A673 (cell line): ENCODE results near the gene TRPM3.

Experiments used
- EZH2 ChIP-seq: fragments of 200-600 bp; sonication (generic); IDR thresholded peaks from 2 replicates; pipeline ENCODE4 v1.6.1; 2017; ENCODE audit warnings: borderline replicate concordance, low read depth, mild to moderate bottlenecking, mixed read lengths, antibody characterized with exemption, low read length; ENCODE audit not compliant: poor library complexity, severe bottlenecking
- TF ChIP-seq, protein P1 (sequence below): fragments of 300-800, 200-600 bp; sonication (generic); conservative IDR thresholded peaks from 2 replicates; pipeline ENCODE4 v1.5.1; 2017; ENCODE audit warnings: low read depth, mild to moderate bottlenecking, antibody characterized with exemption, low read length, moderate library complexity, mixed read lengths

DNA sequence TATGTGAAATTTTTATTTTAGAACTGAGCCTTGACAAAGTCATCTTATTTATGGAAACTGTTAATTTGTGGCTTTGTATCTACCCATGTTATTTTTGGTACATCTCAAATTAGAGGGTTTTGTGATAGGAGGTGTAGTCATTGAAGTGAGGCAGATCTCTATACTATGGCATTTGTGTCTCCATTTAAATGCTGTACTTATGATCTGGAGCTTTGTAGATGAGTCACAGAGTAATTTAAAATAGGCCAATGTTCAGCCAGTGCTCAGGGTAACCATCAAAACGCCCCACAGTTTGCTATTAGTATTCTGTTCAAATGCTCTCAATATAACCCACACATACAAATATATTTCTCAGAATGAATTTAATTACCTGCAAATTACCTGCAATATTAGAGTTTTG lies 355.5 kb downstream of the TRPM3 start:
- TF ChIP-seq, protein P1, sequence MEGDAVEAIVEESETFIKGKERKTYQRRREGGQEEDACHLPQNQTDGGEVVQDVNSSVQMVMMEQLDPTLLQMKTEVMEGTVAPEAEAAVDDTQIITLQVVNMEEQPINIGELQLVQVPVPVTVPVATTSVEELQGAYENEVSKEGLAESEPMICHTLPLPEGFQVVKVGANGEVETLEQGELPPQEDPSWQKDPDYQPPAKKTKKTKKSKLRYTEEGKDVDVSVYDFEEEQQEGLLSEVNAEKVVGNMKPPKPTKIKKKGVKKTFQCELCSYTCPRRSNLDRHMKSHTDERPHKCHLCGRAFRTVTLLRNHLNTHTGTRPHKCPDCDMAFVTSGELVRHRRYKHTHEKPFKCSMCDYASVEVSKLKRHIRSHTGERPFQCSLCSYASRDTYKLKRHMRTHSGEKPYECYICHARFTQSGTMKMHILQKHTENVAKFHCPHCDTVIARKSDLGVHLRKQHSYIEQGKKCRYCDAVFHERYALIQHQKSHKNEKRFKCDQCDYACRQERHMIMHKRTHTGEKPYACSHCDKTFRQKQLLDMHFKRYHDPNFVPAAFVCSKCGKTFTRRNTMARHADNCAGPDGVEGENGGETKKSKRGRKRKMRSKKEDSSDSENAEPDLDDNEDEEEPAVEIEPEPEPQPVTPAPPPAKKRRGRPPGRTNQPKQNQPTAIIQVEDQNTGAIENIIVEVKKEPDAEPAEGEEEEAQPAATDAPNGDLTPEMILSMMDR: no peak
- TF ChIP-seq EZH2: no peak
